ENCODE measurements around the gene LBH. TPM values are rescaled to one million over a fixed set of nuclear protein-coding genes. Genes with fewer than 3 reads are reported as not detected.

The LBH gene
- total and polyA plus RNA-seq, 2 experiments from 2014 or later: 17.5 to 30.3 TPM

DNA sequence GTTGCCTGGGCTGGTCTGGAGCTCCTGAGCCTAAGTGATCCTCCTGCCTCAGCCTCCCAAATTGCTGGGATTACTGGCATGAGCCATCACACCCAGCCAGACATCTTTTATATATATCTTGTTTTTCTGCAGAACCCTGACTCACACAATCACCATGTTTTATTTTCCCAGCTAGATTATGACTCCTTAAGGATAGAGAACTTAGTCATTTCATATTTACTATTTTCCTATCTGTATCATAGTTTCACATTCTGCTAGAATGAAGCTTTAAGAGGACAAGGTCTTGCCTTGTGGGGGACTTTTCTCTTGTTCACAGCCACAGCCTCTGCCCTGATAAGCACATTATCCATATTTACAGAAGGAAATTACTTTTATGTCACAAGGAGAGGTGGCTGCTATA lies 73.9 kb downstream of the LBH start:
- no peaks in the 10 kb centered on the region for H3K9me2 ChIP-seq (ENCODE audit: insufficient read depth)
- Mint-ChIP-seq H3K4me1 (peaks cover 23% of the 10 kb centered on the region), H3K4me3 (no peak overlapping the region), H3K27ac (no peak overlapping the region), H3K9me3 (no peaks in the 10 kb centered on the region), H3K36me3 (ENCODE audit: low read depth) (no peaks in the 10 kb centered on the region), H3K27me3 (ENCODE audit: insufficient read depth, low read depth, poor library complexity) (peaks cover 3% of the 10 kb centered on the region)
- H3K4me3 ChIP-seq: no peak overlapping the region
- no peaks in the 10 kb centered on the region for H3K27me3 ChIP-seq (ENCODE audit: insufficient read depth)
- no peak for TF ChIP-seq EZH2phosphoT487 (IDR thresholded peaks at IDR 0.05; ENCODE audit: unreplicated experiment)
- TF ChIP-seq, protein P1, sequence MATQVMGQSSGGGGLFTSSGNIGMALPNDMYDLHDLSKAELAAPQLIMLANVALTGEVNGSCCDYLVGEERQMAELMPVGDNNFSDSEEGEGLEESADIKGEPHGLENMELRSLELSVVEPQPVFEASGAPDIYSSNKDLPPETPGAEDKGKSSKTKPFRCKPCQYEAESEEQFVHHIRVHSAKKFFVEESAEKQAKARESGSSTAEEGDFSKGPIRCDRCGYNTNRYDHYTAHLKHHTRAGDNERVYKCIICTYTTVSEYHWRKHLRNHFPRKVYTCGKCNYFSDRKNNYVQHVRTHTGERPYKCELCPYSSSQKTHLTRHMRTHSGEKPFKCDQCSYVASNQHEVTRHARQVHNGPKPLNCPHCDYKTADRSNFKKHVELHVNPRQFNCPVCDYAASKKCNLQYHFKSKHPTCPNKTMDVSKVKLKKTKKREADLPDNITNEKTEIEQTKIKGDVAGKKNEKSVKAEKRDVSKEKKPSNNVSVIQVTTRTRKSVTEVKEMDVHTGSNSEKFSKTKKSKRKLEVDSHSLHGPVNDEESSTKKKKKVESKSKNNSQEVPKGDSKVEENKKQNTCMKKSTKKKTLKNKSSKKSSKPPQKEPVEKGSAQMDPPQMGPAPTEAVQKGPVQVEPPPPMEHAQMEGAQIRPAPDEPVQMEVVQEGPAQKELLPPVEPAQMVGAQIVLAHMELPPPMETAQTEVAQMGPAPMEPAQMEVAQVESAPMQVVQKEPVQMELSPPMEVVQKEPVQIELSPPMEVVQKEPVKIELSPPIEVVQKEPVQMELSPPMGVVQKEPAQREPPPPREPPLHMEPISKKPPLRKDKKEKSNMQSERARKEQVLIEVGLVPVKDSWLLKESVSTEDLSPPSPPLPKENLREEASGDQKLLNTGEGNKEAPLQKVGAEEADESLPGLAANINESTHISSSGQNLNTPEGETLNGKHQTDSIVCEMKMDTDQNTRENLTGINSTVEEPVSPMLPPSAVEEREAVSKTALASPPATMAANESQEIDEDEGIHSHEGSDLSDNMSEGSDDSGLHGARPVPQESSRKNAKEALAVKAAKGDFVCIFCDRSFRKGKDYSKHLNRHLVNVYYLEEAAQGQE (IDR thresholded peaks at IDR 0.05; ENCODE audit: unreplicated experiment): no peak
- no peak for TF ChIP-seq CTCF (conservative IDR thresholded peaks at IDR 0.05; ENCODE audit: low read depth in 2 of 2)
- TF ChIP-seq JUNB (IDR thresholded peaks at IDR 0.05; ENCODE audit: unreplicated experiment): no peak
- no peak for TF ChIP-seq ZNF331 (CRISPR knock-in tag; IDR thresholded peaks at IDR 0.05; ENCODE audit: low read depth)
- no peak for TF ChIP-seq CREB1 (CRISPR knock-in tag; IDR thresholded peaks at IDR 0.05; ENCODE audit: low read depth)
- TF ChIP-seq STAT1 (IDR thresholded peaks at IDR 0.05; ENCODE audit: unreplicated experiment): no peak
- TF ChIP-seq POLR2AphosphoS5 (IDR thresholded peaks at IDR 0.05; ENCODE audit: low read depth): no peak
- TF ChIP-seq, protein P2, sequence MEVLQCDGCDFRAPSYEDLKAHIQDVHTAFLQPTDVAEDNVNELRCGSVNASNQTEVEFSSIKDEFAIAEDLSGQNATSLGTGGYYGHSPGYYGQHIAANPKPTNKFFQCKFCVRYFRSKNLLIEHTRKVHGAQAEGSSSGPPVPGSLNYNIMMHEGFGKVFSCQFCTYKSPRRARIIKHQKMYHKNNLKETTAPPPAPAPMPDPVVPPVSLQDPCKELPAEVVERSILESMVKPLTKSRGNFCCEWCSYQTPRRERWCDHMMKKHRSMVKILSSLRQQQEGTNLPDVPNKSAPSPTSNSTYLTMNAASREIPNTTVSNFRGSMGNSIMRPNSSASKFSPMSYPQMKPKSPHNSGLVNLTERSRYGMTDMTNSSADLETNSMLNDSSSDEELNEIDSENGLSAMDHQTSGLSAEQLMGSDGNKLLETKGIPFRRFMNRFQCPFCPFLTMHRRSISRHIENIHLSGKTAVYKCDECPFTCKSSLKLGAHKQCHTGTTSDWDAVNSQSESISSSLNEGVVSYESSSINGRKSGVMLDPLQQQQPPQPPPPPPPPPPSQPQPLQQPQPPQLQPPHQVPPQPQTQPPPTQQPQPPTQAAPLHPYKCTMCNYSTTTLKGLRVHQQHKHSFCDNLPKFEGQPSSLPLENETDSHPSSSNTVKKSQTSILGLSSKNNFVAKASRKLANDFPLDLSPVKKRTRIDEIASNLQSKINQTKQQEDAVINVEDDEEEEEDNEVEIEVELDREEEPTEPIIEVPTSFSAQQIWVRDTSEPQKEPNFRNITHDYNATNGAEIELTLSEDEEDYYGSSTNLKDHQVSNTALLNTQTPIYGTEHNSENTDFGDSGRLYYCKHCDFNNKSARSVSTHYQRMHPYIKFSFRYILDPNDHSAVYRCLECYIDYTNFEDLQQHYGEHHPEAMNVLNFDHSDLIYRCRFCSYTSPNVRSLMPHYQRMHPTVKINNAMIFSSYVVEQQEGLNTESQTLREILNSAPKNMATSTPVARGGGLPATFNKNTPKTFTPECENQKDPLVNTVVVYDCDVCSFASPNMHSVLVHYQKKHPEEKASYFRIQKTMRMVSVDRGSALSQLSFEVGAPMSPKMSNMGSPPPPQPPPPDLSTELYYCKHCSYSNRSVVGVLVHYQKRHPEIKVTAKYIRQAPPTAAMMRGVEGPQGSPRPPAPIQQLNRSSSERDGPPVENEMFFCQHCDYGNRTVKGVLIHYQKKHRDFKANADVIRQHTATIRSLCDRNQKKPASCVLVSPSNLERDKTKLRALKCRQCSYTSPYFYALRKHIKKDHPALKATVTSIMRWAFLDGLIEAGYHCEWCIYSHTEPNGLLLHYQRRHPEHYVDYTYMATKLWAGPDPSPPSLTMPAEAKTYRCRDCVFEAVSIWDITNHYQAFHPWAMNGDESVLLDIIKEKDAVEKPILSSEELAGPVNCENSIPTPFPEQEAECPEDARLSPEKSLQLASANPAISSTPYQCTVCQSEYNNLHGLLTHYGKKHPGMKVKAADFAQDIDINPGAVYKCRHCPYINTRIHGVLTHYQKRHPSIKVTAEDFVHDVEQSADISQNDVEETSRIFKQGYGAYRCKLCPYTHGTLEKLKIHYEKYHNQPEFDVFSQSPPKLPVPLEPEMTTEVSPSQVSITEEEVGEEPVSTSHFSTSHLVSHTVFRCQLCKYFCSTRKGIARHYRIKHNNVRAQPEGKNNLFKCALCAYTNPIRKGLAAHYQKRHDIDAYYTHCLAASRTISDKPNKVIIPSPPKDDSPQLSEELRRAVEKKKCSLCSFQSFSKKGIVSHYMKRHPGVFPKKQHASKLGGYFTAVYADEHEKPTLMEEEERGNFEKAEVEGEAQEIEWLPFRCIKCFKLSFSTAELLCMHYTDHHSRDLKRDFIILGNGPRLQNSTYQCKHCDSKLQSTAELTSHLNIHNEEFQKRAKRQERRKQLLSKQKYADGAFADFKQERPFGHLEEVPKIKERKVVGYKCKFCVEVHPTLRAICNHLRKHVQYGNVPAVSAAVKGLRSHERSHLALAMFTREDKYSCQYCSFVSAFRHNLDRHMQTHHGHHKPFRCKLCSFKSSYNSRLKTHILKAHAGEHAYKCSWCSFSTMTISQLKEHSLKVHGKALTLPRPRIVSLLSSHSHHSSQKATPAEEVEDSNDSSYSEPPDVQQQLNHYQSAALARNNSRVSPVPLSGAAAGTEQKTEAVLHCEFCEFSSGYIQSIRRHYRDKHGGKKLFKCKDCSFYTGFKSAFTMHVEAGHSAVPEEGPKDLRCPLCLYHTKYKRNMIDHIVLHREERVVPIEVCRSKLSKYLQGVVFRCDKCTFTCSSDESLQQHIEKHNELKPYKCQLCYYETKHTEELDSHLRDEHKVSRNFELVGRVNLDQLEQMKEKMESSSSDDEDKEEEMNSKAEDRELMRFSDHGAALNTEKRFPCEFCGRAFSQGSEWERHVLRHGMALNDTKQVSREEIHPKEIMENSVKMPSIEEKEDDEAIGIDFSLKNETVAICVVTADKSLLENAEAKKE (CRISPR knock-in tag; IDR thresholded peaks at IDR 0.05): no peak
- no peak for TF ChIP-seq EZH2 (IDR thresholded peaks at IDR 0.05; ENCODE audit: low read depth, unreplicated experiment)
- TF ChIP-seq ZNF114 (CRISPR knock-in tag; IDR thresholded peaks at IDR 0.05): no peak
- TF ChIP-seq, protein P3, sequence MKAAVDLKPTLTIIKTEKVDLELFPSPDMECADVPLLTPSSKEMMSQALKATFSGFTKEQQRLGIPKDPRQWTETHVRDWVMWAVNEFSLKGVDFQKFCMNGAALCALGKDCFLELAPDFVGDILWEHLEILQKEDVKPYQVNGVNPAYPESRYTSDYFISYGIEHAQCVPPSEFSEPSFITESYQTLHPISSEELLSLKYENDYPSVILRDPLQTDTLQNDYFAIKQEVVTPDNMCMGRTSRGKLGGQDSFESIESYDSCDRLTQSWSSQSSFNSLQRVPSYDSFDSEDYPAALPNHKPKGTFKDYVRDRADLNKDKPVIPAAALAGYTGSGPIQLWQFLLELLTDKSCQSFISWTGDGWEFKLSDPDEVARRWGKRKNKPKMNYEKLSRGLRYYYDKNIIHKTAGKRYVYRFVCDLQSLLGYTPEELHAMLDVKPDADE (IDR thresholded peaks at IDR 0.05): no peak
- no peak for TF ChIP-seq NANOG (IDR thresholded peaks at IDR 0.05; ENCODE audit: borderline replicate concordance)
- no peaks in the 10 kb centered on the region for H3K79me2 ChIP-seq (replicated peaks; ENCODE audit: insufficient read depth)
- ATAC-seq: no peak
- no peak overlapping the region for H3K27ac ChIP-seq (ENCODE audit: low read depth)
- H4K20me1 ChIP-seq (replicated peaks; ENCODE audit: insufficient read depth): no peaks in the 10 kb centered on the region
- no peaks in the 10 kb centered on the region for H3K36me3 ChIP-seq (ENCODE audit: insufficient read depth)
- H3K4me2 ChIP-seq: no peak overlapping the region
- no peak for DNase-seq (ENCODE audit: low spot score)
- H3K4me1 ChIP-seq (ENCODE audit: insufficient read depth): peaks cover 20% of the 10 kb centered on the region
- no peak overlapping the region for H2AFZ ChIP-seq
- no peaks in the 10 kb centered on the region for H3F3A ChIP-seq (replicated peaks; ENCODE audit: low read depth)
